ENCODE data around the gene ALK. TPM values are rescaled to one million over a fixed set of nuclear protein-coding genes. Genes with fewer than 3 reads are reported as not detected.

Gene ALK
- total RNA-seq, 1 experiment from 2014 or later, result 0.87 TPM

DNA sequence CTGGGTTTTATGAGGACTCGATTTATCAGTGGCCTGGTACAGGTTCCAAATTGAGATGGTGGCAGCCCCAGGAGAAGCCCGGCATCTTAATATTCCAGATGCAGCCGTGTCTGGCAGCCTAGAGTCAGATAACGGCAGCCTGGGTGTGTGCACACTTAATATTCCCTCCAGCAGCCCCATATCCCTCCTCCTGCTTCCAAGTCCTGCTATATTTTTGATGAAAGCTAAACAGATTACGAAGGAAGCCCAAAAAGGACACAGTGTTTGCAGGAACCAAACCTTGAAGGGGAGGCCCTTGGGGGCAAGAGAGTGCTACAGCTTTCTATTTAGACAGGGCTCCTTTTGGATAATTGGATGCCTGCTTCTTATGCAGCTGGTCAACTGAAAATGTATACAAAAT lies 25.1 kb upstream of the ALK start:
- H3K9me2 ChIP-seq (replicated peaks; ENCODE audit: low read length), result no peaks in the 10 kb centered on the region
- POLR2A ChIA-PET (ENCODE audit: unreplicated experiment), result no interaction called here
- H3K79me2 ChIP-seq (ENCODE audit: low read length), result no peaks in the 10 kb centered on the region
- DNase-seq (no peak), ATAC-seq (no peak)
- no peak overlapping the region for H3K4me2 ChIP-seq (ENCODE audit: low read length)
- no peak overlapping the region for H3K27ac ChIP-seq (ENCODE audit: low read length)
- BruUV-seq (replicated peaks), result no TSS peak
- H3K9ac ChIP-seq (ENCODE audit: low read length), result no peak overlapping the region
- TF ChIP-seq EZH2 (IDR thresholded peaks at IDR 0.05; ENCODE audit: low read length, unreplicated experiment) (no peak), EZH2phosphoT487 (IDR thresholded peaks at IDR 0.05; ENCODE audit: borderline replicate concordance, low read length) (no peak)
- TF ChIP-seq, protein P1, sequence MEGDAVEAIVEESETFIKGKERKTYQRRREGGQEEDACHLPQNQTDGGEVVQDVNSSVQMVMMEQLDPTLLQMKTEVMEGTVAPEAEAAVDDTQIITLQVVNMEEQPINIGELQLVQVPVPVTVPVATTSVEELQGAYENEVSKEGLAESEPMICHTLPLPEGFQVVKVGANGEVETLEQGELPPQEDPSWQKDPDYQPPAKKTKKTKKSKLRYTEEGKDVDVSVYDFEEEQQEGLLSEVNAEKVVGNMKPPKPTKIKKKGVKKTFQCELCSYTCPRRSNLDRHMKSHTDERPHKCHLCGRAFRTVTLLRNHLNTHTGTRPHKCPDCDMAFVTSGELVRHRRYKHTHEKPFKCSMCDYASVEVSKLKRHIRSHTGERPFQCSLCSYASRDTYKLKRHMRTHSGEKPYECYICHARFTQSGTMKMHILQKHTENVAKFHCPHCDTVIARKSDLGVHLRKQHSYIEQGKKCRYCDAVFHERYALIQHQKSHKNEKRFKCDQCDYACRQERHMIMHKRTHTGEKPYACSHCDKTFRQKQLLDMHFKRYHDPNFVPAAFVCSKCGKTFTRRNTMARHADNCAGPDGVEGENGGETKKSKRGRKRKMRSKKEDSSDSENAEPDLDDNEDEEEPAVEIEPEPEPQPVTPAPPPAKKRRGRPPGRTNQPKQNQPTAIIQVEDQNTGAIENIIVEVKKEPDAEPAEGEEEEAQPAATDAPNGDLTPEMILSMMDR (conservative IDR thresholded peaks at IDR 0.05; ENCODE audit: low read depth, low read length), result no peak
- intact Hi-C loops (cut with micrococcal nuclease), result no loop called here
- H3F3A ChIP-seq (ENCODE audit: low read length, unreplicated experiment), result no peaks in the 10 kb centered on the region
- H4K20me1 ChIP-seq (ENCODE audit: low read length), result no peaks in the 10 kb centered on the region
- CTCF ChIA-PET, result no interaction called here
- H3K27me3 ChIP-seq (ENCODE audit: low read length), result peaks cover 33% of the 10 kb centered on the region
- no peaks in the 10 kb centered on the region for H3K4me1 ChIP-seq (ENCODE audit: insufficient read depth, low read length)
- no peak overlapping the region for H3K4me3 ChIP-seq (ENCODE audit: low read length)
- H3K9me3 ChIP-seq (ENCODE audit: low read length), result no peaks in the 10 kb centered on the region
- no peak overlapping the region for H2AFZ ChIP-seq (ENCODE audit: low read length)
- H3K36me3 ChIP-seq (ENCODE audit: low read depth, low read length), result no peaks in the 10 kb centered on the region

DNA sequence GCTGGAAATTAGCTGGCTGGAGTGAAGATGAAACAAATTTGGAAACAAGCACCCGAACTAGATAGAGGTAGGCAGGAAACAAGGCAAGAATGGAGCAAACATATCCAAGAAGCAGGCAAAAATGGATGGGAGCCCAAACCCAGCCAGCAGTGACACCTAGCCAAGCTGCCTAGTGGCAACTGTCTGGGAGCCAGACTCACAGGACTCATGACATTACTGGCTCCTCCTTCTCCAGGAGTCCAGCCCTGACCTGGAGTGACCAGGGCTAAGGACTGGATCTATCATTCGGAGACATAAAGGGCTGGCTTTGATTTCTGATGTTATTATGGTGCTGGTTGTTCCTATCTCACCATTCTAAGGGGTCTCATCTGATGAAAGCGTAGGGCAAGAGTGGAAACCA lies 21.3 kb upstream of the ALK start:
- H3K79me2 ChIP-seq (ENCODE audit: low read length), result no peaks in the 10 kb centered on the region
- H3K27ac ChIP-seq (ENCODE audit: low read length), result no peak overlapping the region
- no peaks in the 10 kb centered on the region for H3K36me3 ChIP-seq (ENCODE audit: low read depth, low read length)
- no peak for DNase-seq
- H3K4me1 ChIP-seq (ENCODE audit: insufficient read depth, low read length), result no peaks in the 10 kb centered on the region
- intact Hi-C loops (cut with micrococcal nuclease), result no loop called here
- H3K4me3 ChIP-seq (ENCODE audit: low read length), result no peak overlapping the region
- peaks cover 15% of the 10 kb centered on the region; the same call in 1 of the 2 replicates for H3K27me3 ChIP-seq (ENCODE audit: low read length)
- H2AFZ ChIP-seq (ENCODE audit: low read length), result no peak overlapping the region
- no peaks in the 10 kb centered on the region for H3F3A ChIP-seq (ENCODE audit: low read length, unreplicated experiment)
- H3K9ac ChIP-seq (ENCODE audit: low read length), result no peak overlapping the region
- ChIA-PET CTCF (interaction anchor here (0.7 kb wide), 1 partner anchor 22 kb away, joined by 3 read pairs; no protein-coding TSS in a partner anchor), POLR2A (ENCODE audit: unreplicated experiment) (no interaction called here)
- H4K20me1 ChIP-seq (ENCODE audit: low read length), result no peaks in the 10 kb centered on the region
- ATAC-seq, result no peak
- no peaks in the 10 kb centered on the region for H3K9me2 ChIP-seq (replicated peaks; ENCODE audit: low read length)
- no peak overlapping the region for H3K4me2 ChIP-seq (ENCODE audit: low read length)
- no peaks in the 10 kb centered on the region for H3K9me3 ChIP-seq (ENCODE audit: low read length)
- BruUV-seq (replicated peaks), result no TSS peak
- TF ChIP-seq, protein P1 (conservative IDR thresholded peaks at IDR 0.05; ENCODE audit: low read depth, low read length), result no peak
- TF ChIP-seq EZH2 (IDR thresholded peaks at IDR 0.05; ENCODE audit: low read length, unreplicated experiment), result no peak
- TF ChIP-seq EZH2phosphoT487 (IDR thresholded peaks at IDR 0.05; ENCODE audit: borderline replicate concordance, low read length), result no peak

DNA sequence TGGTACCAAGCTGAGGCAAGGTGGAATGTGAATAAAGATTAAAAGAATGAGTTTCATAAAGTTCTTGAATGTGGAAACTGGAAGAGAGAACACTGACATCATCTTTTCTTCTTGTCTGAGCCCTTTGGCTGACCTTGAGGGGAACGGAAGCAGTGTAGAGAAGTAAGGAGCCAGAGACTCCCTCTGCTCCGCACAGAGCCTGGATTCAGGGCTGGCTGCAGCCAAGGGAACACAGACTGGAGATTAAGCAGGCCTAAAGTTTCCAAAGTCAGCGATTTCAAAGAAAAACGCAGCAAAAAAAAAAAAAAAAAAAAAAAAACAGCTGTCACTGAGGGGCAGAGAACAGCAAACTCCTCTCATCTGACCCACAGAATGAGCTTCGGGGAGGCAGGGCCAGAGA lies 19.3 kb upstream of the ALK start:
- Histone ChIP-seq H3K9me2 (replicated peaks; ENCODE audit: low read length) (no peaks in the 10 kb centered on the region), H3K4me2 (ENCODE audit: low read length) (no peak overlapping the region), H2AFZ (ENCODE audit: low read length) (no peak overlapping the region), H3K9me3 (ENCODE audit: low read length) (no peaks in the 10 kb centered on the region), H3F3A (ENCODE audit: low read length, unreplicated experiment) (no peaks in the 10 kb centered on the region), H3K36me3 (ENCODE audit: low read depth, low read length) (no peaks in the 10 kb centered on the region), H3K4me1 (ENCODE audit: insufficient read depth, low read length) (no peaks in the 10 kb centered on the region), H4K20me1 (ENCODE audit: low read length) (no peaks in the 10 kb centered on the region), H3K9ac (ENCODE audit: low read length) (no peak overlapping the region), H3K27ac (ENCODE audit: low read length) (no peak overlapping the region), H3K4me3 (ENCODE audit: low read length) (no peak overlapping the region), H3K79me2 (ENCODE audit: low read length) (no peaks in the 10 kb centered on the region), H3K27me3 (ENCODE audit: low read length) (peaks cover 17% of the 10 kb centered on the region)
- CTCF ChIA-PET, result no interaction called here
- BruUV-seq (replicated peaks), result no TSS peak
- DNase-seq (no peak), ATAC-seq (no peak)
- intact Hi-C loops (cut with micrococcal nuclease), result no loop called here
- TF ChIP-seq EZH2 (IDR thresholded peaks at IDR 0.05; ENCODE audit: low read length, unreplicated experiment) (no peak), EZH2phosphoT487 (IDR thresholded peaks at IDR 0.05; ENCODE audit: borderline replicate concordance, low read length) (no peak)
- TF ChIP-seq, protein P1 (conservative IDR thresholded peaks at IDR 0.05; ENCODE audit: low read depth, low read length), result no peak
- POLR2A ChIA-PET (ENCODE audit: unreplicated experiment), result no interaction called here
